CD4-positive, alpha-beta T cell treated with Interleukin-1 beta for 1 hour (primary cell): ENCODE data around the gene PDXDC1.
A peak's percentile ranks its signal among the peaks of the same experiment; 100 is the strongest.
"Not testable (repeated sequence)": the region's sequence is repeated elsewhere in the genome, so short reads cannot be mapped to it uniquely, and the experiment has no call there.

Source experiments
- DNase-seq, 2 donors: peaks; one replicate each; pipeline ENCODE4 v3.0.0-alpha.2; 2020 to 2022

Gene PDXDC1

GRCh38 chr16:15071916-15072769 is 97.3 kb downstream of the PDXDC1 start:
- DNase-seq: not testable (repeated sequence)

GRCh38 chr16:15073101-15073500 is 98.3 kb downstream of the PDXDC1 start:
- DNase-seq: no peak

GRCh38 chr16:15076161-15076560 is 101.3 kb downstream of the PDXDC1 start:
- not testable (repeated sequence) for DNase-seq

DNA sequence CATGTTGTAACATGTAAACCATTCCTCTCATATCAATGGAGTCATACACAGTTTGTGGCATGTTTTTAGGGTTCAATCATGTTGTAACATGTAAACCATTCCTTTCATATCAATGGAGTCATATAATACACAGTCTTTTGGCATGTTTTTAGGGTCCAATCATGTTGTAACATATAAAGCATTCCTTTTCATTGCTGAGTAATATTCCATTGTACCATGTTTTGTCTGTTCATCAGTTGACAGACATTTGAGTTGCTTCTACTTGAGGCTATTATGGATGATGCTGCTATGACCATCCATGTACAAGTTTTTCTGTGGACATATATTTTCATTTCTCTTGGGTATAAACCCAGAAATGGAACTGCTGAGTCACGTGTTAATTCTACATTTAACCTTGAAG is 106.1 kb downstream of the PDXDC1 start:
- not testable (repeated sequence) for DNase-seq

- DNase-seq: not testable (repeated sequence)
Measured at GRCh38 chr16:15082788-15083187, 108.0 kb downstream of the PDXDC1 start.

- not testable (repeated sequence) for DNase-seq
Measured at GRCh38 chr16:15090663-15091269, 115.9 kb downstream of the PDXDC1 start.

DNA sequence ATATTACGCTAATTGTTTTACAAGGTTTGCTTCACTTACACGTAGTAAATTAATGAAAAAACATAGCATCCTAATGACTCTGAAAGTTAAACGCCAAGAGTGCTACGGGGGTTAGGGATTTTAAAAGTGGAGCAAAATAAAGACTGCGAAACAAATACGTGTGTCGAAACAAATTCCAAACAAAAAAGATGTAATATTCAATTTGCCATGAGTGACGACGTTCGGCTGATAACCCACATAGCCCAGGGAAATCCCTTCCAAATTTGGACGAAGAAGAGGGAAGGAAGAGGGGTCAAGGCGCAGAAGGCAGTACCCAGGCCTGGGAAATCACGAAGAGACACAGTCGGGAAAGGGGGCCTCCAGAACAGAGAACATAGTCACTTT is 118.7 kb downstream of the PDXDC1 start:
- not testable (repeated sequence) for DNase-seq

DNA sequence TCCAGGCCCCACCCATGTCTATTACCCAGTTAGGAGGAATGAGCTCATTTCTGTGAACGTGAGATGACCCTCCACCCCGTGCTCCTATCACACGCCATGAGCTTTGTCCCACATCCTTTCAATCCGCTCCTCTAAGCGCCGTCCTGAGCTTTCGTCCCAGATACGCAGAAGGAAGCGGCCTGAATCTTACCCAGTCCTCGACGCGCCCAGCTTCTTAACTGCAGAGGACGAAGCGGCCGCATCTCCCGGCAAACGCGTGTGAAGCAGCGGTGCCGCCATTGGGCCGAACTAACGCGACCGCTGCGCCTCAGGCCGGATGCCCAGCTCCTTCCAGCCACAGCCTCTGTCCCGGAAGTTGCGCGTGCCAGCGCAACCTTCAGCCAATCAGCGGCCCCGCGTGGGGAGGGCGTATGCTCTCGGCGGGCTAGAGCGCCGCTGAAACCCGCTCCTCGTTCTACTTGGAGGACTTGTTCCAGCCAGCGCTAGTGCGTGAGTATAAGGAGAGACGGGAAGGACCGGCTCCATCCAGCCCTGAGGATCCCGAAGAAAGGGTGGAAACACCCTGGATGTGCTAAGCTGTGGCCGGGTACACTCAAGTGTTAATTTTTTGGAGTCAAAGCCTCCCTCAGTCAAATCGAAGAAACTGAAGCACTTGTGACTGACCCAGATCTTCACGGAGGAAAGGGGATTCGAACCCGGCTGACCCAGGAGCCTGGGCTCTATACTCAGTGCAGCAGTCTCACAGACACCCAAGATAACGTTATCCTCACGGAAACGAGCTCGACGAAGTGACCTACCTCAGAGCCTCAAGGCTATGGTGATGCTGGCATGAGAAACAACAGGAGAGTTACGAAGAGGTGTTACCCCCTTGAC is 119.4 kb downstream of the PDXDC1 start, which contains the start of gene RRN3:
RRN3 (minus strand) TSS at position 318 of the 873 bp plus-strand sequence; CDS start at position 279, 39 bp downstream.
- peak; percentile 88 to 89 for DNase-seq

- DNase-seq: not testable (repeated sequence)
Measured at GRCh38 chr16:15096583-15096972, 121.8 kb downstream of the PDXDC1 start.

DNA sequence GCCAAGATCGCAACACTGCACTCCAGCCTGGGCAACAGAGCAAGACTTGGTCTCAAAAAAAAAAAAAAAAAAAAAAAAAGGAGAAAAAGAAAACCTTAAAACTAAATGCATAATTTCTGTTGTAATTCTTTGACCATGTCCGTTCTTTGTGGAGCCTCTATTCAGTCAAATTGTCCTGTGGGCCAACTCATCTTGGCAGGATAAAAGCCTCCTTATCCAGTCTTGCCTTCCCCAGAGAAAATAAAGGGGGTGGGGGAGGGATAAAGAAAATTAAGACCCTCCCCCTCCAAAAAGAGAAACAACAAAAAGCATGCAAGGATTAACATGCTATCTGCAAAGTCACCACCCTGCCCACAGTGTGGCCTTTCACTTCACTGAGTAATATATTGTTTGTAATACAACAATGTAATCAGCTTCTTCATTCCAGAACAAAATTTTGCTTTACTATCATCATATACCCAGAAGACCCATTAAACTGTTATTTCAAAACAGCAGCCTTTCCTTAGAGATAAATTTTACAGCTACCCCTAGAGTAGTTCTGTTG is 124.6 kb downstream of the PDXDC1 start:
- DNase-seq: not testable (repeated sequence)

DNA sequence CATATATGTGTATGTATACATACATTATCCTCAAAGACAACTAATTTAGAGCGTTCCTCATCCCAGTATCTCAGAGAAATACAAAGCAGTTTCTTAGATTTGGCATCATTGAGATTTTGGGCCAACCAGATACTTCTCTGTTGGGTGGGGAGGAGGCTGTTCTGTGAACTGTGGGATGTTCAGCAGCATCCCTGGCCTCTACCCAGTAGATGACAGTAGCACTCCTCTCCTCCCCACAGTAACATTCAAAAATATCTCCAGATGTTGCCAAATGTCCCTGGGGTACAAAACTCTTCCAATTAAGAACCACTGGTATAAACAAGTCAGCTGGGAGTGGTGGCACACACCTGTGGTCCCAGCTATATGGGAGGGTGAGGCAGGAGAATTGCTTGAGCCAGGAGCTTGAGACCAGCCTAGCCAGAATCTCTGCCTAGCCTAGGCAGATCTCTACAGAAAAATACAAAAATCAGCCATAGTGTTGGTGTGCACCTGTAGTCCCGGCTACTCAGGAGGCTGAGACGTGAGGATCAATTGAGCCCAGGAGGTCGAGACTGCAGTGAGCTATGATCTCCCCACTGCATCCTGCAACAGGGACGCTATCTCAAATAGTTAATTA is 125.7 kb downstream of the PDXDC1 start:
- DNase-seq: not testable (repeated sequence)

DNA sequence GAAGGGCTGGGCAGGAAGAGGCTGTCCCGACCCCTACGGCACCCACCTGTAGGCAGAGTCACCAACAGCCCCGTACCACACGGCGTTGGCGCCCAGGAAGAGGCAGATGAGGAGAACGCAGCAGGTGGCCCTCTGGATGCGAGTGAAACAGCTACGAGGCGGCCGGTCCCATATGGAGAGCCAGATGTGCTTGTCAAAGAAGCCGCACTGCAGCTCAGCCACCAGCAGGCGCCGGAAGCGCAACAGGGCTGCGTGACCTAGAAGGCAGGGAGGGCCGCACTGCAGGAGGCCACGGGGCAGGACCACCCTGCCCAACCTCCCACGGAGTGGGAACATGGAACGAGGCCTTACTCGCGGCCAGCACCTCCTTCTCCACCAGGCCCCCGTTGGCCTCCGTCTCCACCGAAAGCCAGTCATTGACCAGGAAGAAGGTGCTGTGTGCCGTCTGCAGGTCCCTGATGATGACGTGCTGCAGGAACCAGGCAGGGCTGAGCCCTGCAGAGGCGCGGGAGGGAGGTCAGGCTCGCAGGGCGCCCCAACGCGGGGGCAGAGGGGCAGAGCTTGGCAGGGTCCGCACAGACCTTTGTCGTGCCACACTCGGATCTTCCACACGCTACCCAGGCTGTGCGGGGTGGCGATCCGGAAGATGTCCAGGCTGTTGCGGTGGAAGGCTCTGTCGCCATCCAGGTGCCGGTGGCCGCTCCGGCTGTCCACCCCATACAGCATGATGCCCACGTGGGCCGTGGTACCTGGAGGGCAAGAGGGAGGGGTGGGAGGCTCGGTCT is 153.0 kb downstream of the PDXDC1 start:
- DNase-seq: not testable (repeated sequence)

DNA sequence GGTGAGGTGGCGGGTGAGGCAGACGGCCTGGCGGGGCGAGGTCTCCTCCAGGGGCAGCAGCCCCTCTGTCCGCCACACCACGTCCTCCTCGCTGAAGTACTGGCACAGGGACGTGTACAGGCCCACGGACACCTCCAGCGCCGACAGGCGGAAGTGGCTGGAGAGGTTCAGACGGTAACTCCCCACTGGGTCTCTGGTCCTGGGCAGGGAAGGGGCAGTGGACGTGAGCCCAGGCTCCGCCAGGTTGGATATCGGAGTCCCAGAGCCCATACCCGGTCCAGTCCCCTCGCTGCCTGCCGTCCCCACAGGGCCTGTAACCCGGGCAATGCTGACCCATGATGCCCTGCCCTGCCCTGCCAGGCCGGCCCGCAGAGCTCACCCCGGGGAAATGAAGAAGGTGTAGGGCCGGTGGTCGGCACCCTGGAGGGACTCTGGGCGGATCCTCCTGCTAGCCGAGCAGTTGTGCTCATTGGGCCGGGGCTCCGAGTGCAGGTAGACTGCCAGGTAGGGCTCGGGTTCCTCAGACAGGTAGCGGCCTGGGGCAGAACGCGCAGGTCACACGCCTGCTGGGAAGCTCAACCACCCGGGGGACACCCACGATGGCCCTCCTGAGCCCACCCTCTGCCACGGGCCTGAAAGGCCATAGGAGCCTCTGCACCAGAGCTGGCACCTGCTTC is 155.6 kb downstream of the PDXDC1 start:
- DNase-seq: not testable (repeated sequence)

DNA sequence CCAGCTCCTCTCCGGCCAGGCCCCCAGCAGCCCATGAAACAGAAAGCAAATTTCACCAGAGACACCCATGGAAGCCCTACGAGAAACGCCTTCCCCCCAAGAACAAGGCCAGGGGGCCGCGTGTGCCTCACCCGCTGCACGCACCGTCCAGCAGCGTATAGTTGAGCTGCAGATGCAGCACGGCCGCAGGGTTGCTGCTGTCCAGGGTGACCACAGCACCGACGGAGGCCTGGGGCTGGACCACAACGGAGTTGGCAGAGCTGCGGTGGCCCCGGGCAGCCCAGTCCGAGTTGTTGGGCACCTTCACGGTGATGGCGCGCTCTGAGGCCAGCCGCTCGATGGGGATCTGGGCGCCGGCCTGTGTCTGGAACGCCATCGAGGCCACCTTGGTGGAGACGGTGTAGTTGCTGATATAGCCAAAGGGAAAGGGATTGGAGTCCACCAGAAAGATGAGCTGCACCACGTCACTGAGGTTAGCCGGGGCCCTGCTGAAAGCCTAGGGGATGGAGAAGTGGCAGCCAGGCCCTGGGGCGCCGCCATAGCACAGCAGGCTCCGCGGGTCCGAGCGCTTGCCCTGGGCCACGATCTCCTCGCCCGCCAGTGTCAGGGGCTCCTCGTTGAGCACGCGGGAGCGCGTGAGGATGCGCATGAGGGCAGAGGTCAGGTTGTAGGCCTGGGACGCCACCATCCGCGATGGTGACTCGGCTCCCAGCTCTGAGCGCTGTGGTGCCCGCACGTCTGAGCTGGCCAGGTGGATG is 156.3 kb downstream of the PDXDC1 start:
- not testable (repeated sequence) for DNase-seq

GRCh38 chr16:15132719-15133428 is 158.0 kb downstream of the PDXDC1 start:
- not testable (repeated sequence) for DNase-seq

DNA sequence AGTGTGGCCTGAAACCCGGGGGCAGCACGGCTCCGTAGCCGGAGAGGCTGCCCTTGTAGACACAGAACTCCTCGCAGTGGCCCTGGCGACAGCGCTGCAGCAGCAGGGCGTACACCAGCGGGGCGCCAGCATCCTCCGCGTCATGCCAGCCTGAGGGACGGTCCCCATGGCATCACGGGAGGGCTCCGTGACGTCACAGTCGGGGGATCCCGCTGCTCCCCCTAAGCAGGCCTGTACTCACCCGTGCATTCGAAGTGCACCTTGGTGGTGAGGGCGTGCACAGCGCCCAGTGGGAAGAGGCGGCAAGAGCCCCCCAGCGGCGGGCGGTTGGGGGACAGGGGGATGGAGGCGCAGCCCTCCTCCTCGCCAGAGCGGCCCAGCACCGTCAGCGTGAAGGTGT is 158.7 kb downstream of the PDXDC1 start:
- DNase-seq: not testable (repeated sequence)

DNA sequence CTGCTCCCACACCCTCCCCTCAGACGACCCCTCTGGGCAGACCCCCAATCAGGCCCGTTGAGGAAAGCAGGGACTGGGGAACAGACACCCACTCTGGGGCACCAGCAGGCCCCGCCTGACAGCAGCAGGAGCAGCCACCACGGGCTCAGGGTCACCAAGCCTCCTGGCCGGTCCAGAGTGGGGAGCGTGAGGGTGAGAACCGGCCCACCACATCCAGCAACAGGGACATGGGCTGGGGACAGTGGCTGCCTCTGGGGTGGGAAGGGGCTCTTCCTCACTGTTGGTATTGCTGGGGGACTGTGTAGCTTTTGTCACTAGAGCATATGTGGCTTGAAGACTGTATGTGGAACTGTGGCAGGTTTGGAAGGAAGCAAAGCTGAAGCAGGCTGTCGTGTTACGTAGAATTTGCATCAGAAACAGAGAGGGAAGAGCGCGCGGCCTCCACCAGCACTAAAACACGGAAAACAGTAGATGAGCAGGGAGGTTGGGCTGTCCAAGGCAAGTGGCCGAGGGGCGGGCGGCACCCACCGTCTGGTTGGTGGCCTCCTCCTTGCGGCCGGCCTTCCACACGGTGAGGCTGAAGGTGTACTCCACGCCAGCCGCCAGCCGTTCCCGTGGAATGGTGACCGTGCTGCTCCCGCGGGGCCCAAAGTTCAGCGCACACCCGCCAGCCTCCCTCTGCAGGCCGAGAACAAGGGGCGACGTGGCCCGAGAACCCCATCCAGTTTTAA is 160.1 kb downstream of the PDXDC1 start:
- not testable (repeated sequence) for DNase-seq
